GM12872 (cell line): ENCODE data around the gene LONRF2.

Experiments
- CTCF ChIP-seq: IDR thresholded peaks from 3 replicates; pipeline ENCODE4 v1.5.1; 2011; ENCODE audit warnings: low read depth, mild to moderate bottlenecking, low read length, moderate library complexity; ENCODE audit not compliant: insufficient read depth

The LONRF2 gene

DNA sequence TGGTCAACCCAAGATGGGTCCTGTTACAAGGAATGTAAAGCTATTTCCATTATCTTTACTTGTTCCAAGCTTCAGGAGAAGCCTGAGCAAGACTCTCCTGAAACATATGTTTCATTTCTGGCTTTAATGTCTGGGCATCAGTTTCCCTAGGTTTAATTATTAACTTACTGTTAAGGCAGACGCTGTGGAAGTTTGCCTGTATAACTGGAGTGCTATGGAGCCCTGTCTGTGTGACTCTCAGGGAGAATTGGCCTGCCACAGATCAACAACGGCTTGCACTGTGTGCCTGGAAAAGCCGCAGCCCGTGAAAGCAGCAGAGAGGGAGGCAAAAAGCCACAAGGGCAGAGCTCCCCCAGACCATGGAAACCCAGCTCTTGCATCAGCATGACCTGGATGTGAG is 22.1 kb upstream of the LONRF2 start:
- no peak for TF ChIP-seq CTCF

GRCh38 chr2:100339823-100340222 is 17.5 kb upstream of the LONRF2 start:
- no peak for TF ChIP-seq CTCF

DNA sequence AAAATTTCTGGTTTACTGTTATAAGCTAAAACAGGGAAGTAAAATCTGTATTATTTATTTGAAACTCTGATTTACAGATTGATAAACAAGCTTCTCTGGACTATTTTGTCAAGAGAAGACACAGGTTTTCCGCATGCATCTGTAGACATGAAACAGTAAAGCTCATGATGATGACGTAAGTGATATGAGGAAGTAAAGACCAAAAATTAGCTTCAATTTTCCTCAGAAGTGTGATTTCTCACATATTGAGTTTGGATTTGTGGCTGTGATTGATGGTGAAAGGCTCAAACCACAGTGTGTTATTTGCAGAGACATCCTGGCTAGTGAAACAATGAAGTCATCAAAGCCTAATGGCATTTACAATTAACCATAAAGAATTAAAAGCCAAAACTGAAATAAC is 12.6 kb upstream of the LONRF2 start:
- TF ChIP-seq CTCF = no peak

- no peak for TF ChIP-seq CTCF
Measured at GRCh38 chr2:100327742-100328141, 5.4 kb upstream of the LONRF2 start.

GRCh38 chr2:100321179-100321865 is 979 bp downstream of the LONRF2 start:
- no peak for TF ChIP-seq CTCF

GRCh38 chr2:100320547-100321178 is 1.6 kb downstream of the LONRF2 start:
- TF ChIP-seq CTCF = no peak

DNA sequence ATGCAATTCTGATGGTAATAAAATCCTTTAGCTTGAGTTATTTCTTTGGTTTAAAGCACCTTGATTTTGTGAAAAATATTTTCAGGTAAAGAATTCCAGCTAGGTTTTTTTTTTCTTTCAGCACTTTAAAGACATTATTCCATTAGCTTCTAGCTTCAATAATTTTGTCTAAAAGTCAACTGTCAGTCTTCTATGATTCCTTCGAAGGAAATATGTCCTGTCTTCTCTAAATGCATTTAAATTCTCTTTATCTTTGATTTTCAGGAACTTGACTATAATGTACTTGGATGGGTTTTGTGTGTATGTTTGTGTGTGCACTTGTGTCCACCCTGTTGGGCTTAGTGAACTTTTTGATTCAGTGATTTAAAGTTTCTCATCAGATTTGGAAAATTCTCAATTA is 4.7 kb downstream of the LONRF2 start:
- TF ChIP-seq CTCF = no peak
